ENCODE results near the gene POLD4. TPM values are rescaled to one million over a fixed set of nuclear protein-coding genes. Genes with fewer than 3 reads are reported as not detected.

Gene POLD4
- total and polyA plus RNA-seq, 2 of the 13 experiments (the other 11 are each of a cell fraction or from before 2014, with no cell fraction given) = 10.5 to 27.4 TPM

DNA sequence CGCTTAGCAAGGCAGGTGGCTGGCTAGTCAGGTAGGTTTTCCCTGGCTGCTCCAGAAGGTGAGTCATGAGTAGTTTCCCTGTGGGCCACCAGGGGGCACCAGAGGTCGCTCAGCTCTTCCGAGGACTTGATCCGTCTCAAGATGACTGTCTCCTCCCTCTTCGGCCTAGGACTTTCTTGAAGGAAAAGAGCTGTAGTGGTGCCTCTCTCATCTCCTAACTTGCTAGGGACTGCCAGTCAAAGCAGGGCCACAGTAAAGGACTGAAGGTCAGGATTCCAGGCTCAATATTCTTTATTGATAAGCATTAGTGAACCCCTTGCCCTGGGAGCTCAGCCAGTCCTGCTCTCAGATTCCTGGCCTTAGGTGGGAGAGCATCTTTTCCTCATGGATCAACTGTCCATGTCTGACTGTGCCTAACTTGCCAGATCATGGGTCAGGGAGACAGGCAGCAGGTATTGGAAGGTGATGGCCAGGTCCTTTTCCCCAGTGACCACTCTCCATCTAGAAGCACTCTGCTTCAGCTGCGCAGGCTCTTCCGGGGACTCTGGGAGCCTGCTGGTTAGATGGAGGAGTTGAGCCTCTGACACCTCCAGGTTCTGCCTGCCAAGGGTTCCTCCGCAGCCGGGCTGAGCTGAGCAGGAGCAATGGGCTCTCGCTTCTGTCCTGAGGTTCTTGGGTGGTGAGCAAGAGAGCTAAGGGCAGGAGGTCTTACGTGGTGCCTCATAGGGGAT is 1.9 kb downstream of the POLD4 start (continued):
- peak; percentile 19; the same call in 1 of the 2 replicates for TF ChIP-seq ZNF652 (CRISPR knock-in tag; IDR thresholded peaks at IDR 0.05; ENCODE audit: borderline replicate concordance, low read depth)
- 0 out of 2 replicates have a peak, but pooled peaks have one; percentile 22 for TF ChIP-seq KDM5B (CRISPR knock-in tag; IDR thresholded peaks at IDR 0.05; ENCODE audit: borderline replicate concordance)
- no peak for TF ChIP-seq PRPF4 (IDR thresholded peaks at IDR 0.05; ENCODE audit: low read depth, low read length, poor library complexity, severe bottlenecking)
- TF ChIP-seq HNRNPLL (IDR thresholded peaks at IDR 0.05; ENCODE audit: low read depth, low read length, poor library complexity, severe bottlenecking) = no peak
- TF ChIP-seq ZNF3 (CRISPR knock-in tag; IDR thresholded peaks at IDR 0.05) = no peak
- no peak for TF ChIP-seq MZF1 (CRISPR knock-in tag; IDR thresholded peaks at IDR 0.05; ENCODE audit: borderline replicate concordance)
- TF ChIP-seq NR2F2 (IDR thresholded peaks at IDR 0.05; ENCODE audit: borderline replicate concordance, low read depth) = no peak

DNA sequence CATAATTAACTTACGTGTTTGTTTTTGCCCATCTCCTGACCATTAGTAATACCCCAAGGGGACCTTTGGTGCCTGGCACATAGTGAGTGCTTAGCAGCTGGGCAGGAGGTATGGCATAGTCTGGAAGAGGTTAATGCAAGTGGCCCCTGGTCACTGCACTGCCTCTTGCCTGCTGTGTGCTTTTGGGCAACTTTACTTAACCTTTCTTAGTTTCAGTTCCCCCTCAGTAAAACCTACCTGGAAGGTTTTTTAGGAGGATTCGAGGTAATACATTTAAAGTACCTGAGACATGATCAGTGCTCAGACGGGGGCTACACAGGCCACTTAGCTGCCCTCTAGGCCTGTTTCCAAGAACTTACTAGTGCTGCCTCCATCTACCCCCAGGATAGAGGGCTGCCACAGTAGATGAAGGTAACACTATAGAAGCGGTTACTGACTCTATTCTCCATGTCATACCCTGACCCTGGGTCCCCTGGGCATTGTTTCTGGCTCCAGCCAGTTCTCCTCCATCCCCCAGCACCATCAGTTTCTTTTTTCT is 3.3 kb downstream of the POLD4 start:
- ChIA-PET POLR2A (interaction anchor here (9.7 kb wide), 1 partner anchor 28 kb away, joined by 365 read pairs; the partner anchor contains the start of gene CLCF1), CTCF (ENCODE audit: low intra/inter-chr PET ratio, low total read pairs) (interaction anchor here (2.6 kb wide), 1 partner anchor 32 kb away, joined by 25 read pairs; no protein-coding TSS in a partner anchor)
- Histone ChIP-seq H3K4me3 (replicated peaks in 1 of 3; ENCODE audit: insufficient read depth in 1 of 3, low read depth in 2 of 3, low read length in 3 of 3) (no peak overlapping the region), H2AFZ (ENCODE audit: low read length) (no peak overlapping the region), H3K27me3 (ENCODE audit: control insufficient read depth in 1 of 2, insufficient read depth in 2 of 2, low read length in 2 of 2) (no peaks in the 10 kb centered on the region), H3K4me1 (ENCODE audit: insufficient read depth, low read length) (peaks cover 36% of the 10 kb centered on the region), H4K20me1 (ENCODE audit: insufficient read depth, low read length) (no peaks in the 10 kb centered on the region), H3K4me2 (ENCODE audit: low read depth, low read length) (no peak overlapping the region), H3K79me2 (ENCODE audit: insufficient read depth, low read length) (no peaks in the 10 kb centered on the region), H3K27ac (ENCODE audit: extremely low read length, insufficient read depth, low read length) (no peak overlapping the region), H3K36me3 (replicated peaks in 1 of 2; ENCODE audit: control insufficient read depth in 1 of 2, insufficient read depth in 2 of 2, low read length in 2 of 2) (no peaks in the 10 kb centered on the region), H3K9me3 (ENCODE audit: low read length) (no peaks in the 10 kb centered on the region), H3K9ac (ENCODE audit: insufficient read depth, low read depth, low read length) (no peak overlapping the region)
- TF ChIP-seq, protein P1, sequence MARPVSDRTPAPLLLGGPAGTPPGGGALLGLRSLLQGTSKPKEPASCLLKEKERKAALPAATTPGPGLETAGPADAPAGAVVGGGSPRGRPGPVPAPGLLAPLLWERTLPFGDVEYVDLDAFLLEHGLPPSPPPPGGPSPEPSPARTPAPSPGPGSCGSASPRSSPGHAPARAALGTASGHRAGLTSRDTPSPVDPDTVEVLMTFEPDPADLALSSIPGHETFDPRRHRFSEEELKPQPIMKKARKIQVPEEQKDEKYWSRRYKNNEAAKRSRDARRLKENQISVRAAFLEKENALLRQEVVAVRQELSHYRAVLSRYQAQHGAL (CRISPR knock-in tag; IDR thresholded peaks at IDR 0.05; ENCODE audit: not compliant biosample characterization) = no peak
- no peak for TF ChIP-seq ZNF451 (CRISPR knock-in tag; IDR thresholded peaks at IDR 0.05)
- TF ChIP-seq ERF (CRISPR knock-in tag; IDR thresholded peaks at IDR 0.05) = no peak
- TF ChIP-seq SP4 (CRISPR knock-in tag; IDR thresholded peaks at IDR 0.05) = no peak
- no peak for TF ChIP-seq NFE2L2 (IDR thresholded peaks at IDR 0.05; ENCODE audit: low read length)
- TF ChIP-seq AHR (CRISPR knock-in tag; IDR thresholded peaks at IDR 0.05) = no peak
- no peak for TF ChIP-seq ZNF335 (CRISPR knock-in tag; IDR thresholded peaks at IDR 0.05)
- no peak for TF ChIP-seq KLF12 (CRISPR knock-in tag; IDR thresholded peaks at IDR 0.05; ENCODE audit: borderline replicate concordance)
- no peak for TF ChIP-seq ZFP62 (CRISPR knock-in tag; IDR thresholded peaks at IDR 0.05)
- TF ChIP-seq ZNF20 (CRISPR knock-in tag; IDR thresholded peaks at IDR 0.05) = no peak
- TF ChIP-seq ELF3 (CRISPR knock-in tag; IDR thresholded peaks at IDR 0.05) = no peak
- no peak for TF ChIP-seq SNAPC2 (CRISPR knock-in tag; IDR thresholded peaks at IDR 0.05)
- TF ChIP-seq NR1H2 (CRISPR knock-in tag; IDR thresholded peaks at IDR 0.05; ENCODE audit: borderline replicate concordance, low read depth) = no peak
- FAIRE-seq (no peak), DNase-seq (ENCODE audit: low spot score) (no peak), ATAC-seq (no peak)
- intact Hi-C loops (cut with micrococcal nuclease; ENCODE audit: unreplicated experiment) = no loop called here
- no TSS peak for BruUV-seq (replicated peaks)
- in situ Hi-C loops (cut with HindIII; ENCODE audit: extremely low pct_ligation_motif_present, low pct_unique_long_range_greater_than_20kb) = loop anchor here (5.0 kb wide), 1 partner anchor 37 kb away; no protein-coding TSS in a partner anchor
- WGBS (ENCODE audit: low lambda C conversion rate) = 77% methylated on average over 4 of the region's 4 CpGs
